ENCODE results near the gene CD58.

Gene CD58

GRCh38 chr1:116481934-116482333 lies 88.9 kb downstream of the CD58 start:
- Histone ChIP-seq H3K4me3 (ENCODE audit: low read depth, low read length) (no peak overlapping the region), H3K27me3 (ENCODE audit: insufficient read depth, low read depth, severe bottlenecking) (no peaks in the 10 kb centered on the region), H3K9me3 (ENCODE audit: severe bottlenecking) (no peaks in the 10 kb centered on the region), H3K27ac (no peak overlapping the region), H3K36me3 (no peaks in the 10 kb centered on the region)
- DNase-seq: no peak
- TF ChIP-seq, protein P1, sequence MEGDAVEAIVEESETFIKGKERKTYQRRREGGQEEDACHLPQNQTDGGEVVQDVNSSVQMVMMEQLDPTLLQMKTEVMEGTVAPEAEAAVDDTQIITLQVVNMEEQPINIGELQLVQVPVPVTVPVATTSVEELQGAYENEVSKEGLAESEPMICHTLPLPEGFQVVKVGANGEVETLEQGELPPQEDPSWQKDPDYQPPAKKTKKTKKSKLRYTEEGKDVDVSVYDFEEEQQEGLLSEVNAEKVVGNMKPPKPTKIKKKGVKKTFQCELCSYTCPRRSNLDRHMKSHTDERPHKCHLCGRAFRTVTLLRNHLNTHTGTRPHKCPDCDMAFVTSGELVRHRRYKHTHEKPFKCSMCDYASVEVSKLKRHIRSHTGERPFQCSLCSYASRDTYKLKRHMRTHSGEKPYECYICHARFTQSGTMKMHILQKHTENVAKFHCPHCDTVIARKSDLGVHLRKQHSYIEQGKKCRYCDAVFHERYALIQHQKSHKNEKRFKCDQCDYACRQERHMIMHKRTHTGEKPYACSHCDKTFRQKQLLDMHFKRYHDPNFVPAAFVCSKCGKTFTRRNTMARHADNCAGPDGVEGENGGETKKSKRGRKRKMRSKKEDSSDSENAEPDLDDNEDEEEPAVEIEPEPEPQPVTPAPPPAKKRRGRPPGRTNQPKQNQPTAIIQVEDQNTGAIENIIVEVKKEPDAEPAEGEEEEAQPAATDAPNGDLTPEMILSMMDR (IDR thresholded peaks at IDR 0.05; ENCODE audit: low read depth, low read length): no peak

GRCh38 chr1:116478621-116479020 lies 92.2 kb downstream of the CD58 start:
- DNase-seq: no peak
- Histone ChIP-seq H3K27ac (no peak overlapping the region), H3K4me3 (ENCODE audit: low read depth, low read length) (no peak overlapping the region), H3K27me3 (ENCODE audit: insufficient read depth, low read depth, severe bottlenecking) (no peaks in the 10 kb centered on the region), H3K36me3 (no peaks in the 10 kb centered on the region), H3K9me3 (ENCODE audit: severe bottlenecking) (no peaks in the 10 kb centered on the region)
- TF ChIP-seq, protein P1 (IDR thresholded peaks at IDR 0.05; ENCODE audit: low read depth, low read length): no peak

- TF ChIP-seq, protein P1 (IDR thresholded peaks at IDR 0.05; ENCODE audit: low read depth, low read length): no peak
- H3K4me3 ChIP-seq (ENCODE audit: low read depth, low read length): no peak overlapping the region
- no peaks in the 10 kb centered on the region for H3K27me3 ChIP-seq (ENCODE audit: insufficient read depth, low read depth, severe bottlenecking)
- no peak for DNase-seq
- H3K36me3 ChIP-seq: no peaks in the 10 kb centered on the region
- no peak overlapping the region for H3K27ac ChIP-seq
- H3K9me3 ChIP-seq (ENCODE audit: severe bottlenecking): no peaks in the 10 kb centered on the region
Measured at GRCh38 chr1:116477429-116477828, 93.4 kb downstream of the CD58 start.

DNA sequence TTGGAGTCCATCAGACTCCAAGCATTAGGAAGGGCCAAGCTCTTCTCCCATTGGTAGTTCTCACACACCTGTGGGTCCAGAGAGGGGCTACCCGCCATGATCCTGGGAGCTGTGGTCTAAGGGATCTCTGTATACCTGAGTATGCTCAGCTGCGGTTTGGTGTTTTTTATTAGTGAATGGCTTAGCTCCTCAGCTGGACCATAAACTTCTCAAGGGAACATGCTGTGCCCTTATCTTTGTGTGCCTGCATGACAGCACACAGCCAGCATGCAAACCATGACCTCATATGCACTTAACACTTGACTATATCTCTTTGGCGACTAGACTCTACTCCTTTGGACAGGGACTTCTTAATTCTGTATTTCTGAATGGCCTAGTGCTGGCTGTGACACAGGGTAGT lies 94.5 kb downstream of the CD58 start:
- DNase-seq: no peak
- H3K27ac ChIP-seq: no peak overlapping the region

DNA sequence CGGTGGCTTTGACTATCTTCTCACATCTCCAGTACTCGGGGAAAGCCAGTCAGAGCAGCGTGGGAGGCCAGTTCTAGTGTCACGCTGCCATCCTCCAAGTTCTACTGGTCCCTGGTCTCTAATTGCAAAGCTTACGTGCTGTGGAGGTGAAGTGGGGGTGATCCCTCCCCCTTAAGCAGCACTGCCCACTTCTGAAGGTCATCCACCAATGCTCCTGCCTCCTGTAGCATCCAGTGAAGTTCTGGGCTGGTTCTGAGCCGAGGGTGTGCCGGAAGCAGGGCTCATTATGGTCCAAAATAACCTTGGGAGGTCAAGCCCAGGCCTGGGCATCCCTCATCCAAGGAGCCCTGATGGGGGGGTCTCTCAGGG lies 95.0 kb downstream of the CD58 start:
- Histone ChIP-seq H3K9me3 (ENCODE audit: severe bottlenecking) (no peaks in the 10 kb centered on the region), H3K27ac (no peak overlapping the region), H3K4me3 (ENCODE audit: low read depth, low read length) (no peak overlapping the region), H3K27me3 (ENCODE audit: insufficient read depth, low read depth, severe bottlenecking) (no peaks in the 10 kb centered on the region), H3K36me3 (no peaks in the 10 kb centered on the region)
- TF ChIP-seq, protein P1 (IDR thresholded peaks at IDR 0.05; ENCODE audit: low read depth, low read length): no peak
- DNase-seq: no peak

More for the DNA sequence above, 94.5 kb downstream of the CD58 start:
- H3K4me3 ChIP-seq (ENCODE audit: low read depth, low read length): no peak overlapping the region
- TF ChIP-seq, protein P1 (IDR thresholded peaks at IDR 0.05; ENCODE audit: low read depth, low read length): no peak
- H3K9me3 ChIP-seq (ENCODE audit: severe bottlenecking): no peaks in the 10 kb centered on the region
- no peaks in the 10 kb centered on the region for H3K36me3 ChIP-seq
- no peaks in the 10 kb centered on the region for H3K27me3 ChIP-seq (ENCODE audit: insufficient read depth, low read depth, severe bottlenecking)
